ENCODE data around the gene MICA.

GRCh38 chr6:31378721-31379103 is 24.7 kb upstream of the MICA start:
- TF ChIP-seq, protein P1, sequence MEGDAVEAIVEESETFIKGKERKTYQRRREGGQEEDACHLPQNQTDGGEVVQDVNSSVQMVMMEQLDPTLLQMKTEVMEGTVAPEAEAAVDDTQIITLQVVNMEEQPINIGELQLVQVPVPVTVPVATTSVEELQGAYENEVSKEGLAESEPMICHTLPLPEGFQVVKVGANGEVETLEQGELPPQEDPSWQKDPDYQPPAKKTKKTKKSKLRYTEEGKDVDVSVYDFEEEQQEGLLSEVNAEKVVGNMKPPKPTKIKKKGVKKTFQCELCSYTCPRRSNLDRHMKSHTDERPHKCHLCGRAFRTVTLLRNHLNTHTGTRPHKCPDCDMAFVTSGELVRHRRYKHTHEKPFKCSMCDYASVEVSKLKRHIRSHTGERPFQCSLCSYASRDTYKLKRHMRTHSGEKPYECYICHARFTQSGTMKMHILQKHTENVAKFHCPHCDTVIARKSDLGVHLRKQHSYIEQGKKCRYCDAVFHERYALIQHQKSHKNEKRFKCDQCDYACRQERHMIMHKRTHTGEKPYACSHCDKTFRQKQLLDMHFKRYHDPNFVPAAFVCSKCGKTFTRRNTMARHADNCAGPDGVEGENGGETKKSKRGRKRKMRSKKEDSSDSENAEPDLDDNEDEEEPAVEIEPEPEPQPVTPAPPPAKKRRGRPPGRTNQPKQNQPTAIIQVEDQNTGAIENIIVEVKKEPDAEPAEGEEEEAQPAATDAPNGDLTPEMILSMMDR (IDR thresholded peaks at IDR 0.05; ENCODE audit: poor library complexity): no peak
- no peak for TF ChIP-seq EZH2phosphoT487 (IDR thresholded peaks at IDR 0.05; ENCODE audit: low read depth, severe bottlenecking, unreplicated experiment)
